Activated T-cell treated with anti-CD3 and anti-CD28 coated beads for 24 hours (primary cell): ENCODE measurements around the gene NTNG2.

Experiments
- DNase-seq: peaks from one replicate; pipeline ENCODE4 v3.0.0-alpha.2; 2020; ENCODE audit warnings: low read depth

Gene NTNG2

GRCh38 chr9:132147331-132147730 lies 14.5 kb upstream of the NTNG2 start:
- no peak for DNase-seq

GRCh38 chr9:132147839-132148238 lies 14.0 kb upstream of the NTNG2 start:
- no peak for DNase-seq

GRCh38 chr9:132150256-132150655 lies 11.6 kb upstream of the NTNG2 start:
- DNase-seq, result no peak

GRCh38 chr9:132151118-132151517 lies 10.7 kb upstream of the NTNG2 start:
- DNase-seq, result no peak

GRCh38 chr9:132152231-132152630 lies 9.6 kb upstream of the NTNG2 start:
- no peak for DNase-seq

- DNase-seq, result no peak
Observed at GRCh38 chr9:132154863-132155567, 6.8 kb upstream of the NTNG2 start.

GRCh38 chr9:132155568-132155895 lies 6.3 kb upstream of the NTNG2 start:
- no peak for DNase-seq

- DNase-seq, result no peak
Observed at GRCh38 chr9:132156262-132156661, 5.6 kb upstream of the NTNG2 start.

- no peak for DNase-seq
Observed at GRCh38 chr9:132157347-132158116, 4.3 kb upstream of the NTNG2 start.

GRCh38 chr9:132160802-132161742 lies 786 bp upstream of the NTNG2 start:
- DNase-seq, result peak; percentile 48

- DNase-seq, result no peak
Observed at GRCh38 chr9:132162764-132163456, 1.1 kb downstream of the NTNG2 start.

GRCh38 chr9:132163457-132163875 lies 1.6 kb downstream of the NTNG2 start:
- no peak for DNase-seq

GRCh38 chr9:132163876-132164603 lies 2.2 kb downstream of the NTNG2 start:
- DNase-seq, result no peak

- DNase-seq, result no peak
Observed at GRCh38 chr9:132164604-132165362, 2.9 kb downstream of the NTNG2 start.

GRCh38 chr9:132166599-132166998 lies 4.7 kb downstream of the NTNG2 start:
- no peak for DNase-seq

GRCh38 chr9:132167192-132167591 lies 5.3 kb downstream of the NTNG2 start:
- DNase-seq, result no peak

- no peak for DNase-seq
Observed at GRCh38 chr9:132168347-132168746, 6.5 kb downstream of the NTNG2 start.

GRCh38 chr9:132168851-132169250 lies 7.0 kb downstream of the NTNG2 start:
- no peak for DNase-seq

- peak; percentile 44 for DNase-seq
Observed at GRCh38 chr9:132169672-132170392, 8.0 kb downstream of the NTNG2 start.

- DNase-seq, result no peak
Observed at GRCh38 chr9:132171702-132172101, 9.8 kb downstream of the NTNG2 start.
